K562 (cell line): ENCODE data around the gene NPAS2. TPM values are rescaled to one million over a fixed set of nuclear protein-coding genes. Genes with fewer than 3 reads are reported as not detected.

Source experiments
- ARID2 ChIP-seq: fragments of 450-650 bp; IDR thresholded peaks from 2 replicates; pipeline ENCODE4 v1.6.1; 2017; ENCODE audit warnings: antibody characterized with exemption, mild to moderate bottlenecking
- BDP1 ChIP-seq: IDR thresholded peaks from 3 replicates; pipeline ENCODE4 v1.6.1; 2011; ENCODE audit not compliant: insufficient read length, insufficient read depth
- CBX3 ChIP-seq, 2 experiments: IDR thresholded peaks; 1 replicate in 1 of 2; 2 replicates in 1 of 2; pipeline ENCODE4 v1.6.1; 2012; ENCODE audit warnings: inconsistent platforms in 2 of 2, low read length in 2 of 2, borderline replicate concordance in 1 of 2, control low read depth in 1 of 2
- NCOR1 ChIP-seq: fragments of 450-650 bp; IDR thresholded peaks from 2 replicates; pipeline ENCODE4 v1.6.1; 2016; ENCODE audit warnings: mild to moderate bottlenecking, moderate library complexity
- PHF20 ChIP-seq: fragments of 450-650 bp; IDR thresholded peaks from 2 replicates; pipeline ENCODE4 v1.6.1; 2018; ENCODE audit not compliant: partially characterized antibody
- RBM25 ChIP-seq: fragments of 200-400 bp; formaldehyde crosslinking; IDR thresholded peaks from 2 replicates; pipeline ENCODE4 v1.6.1; 2018; ENCODE audit warnings: low read length, low read depth, moderate library complexity; ENCODE audit not compliant: severe bottlenecking
- RCOR1 ChIP-seq, 2 experiments: IDR thresholded peaks; 2 replicates each; pipeline ENCODE4 v1.6.1; 2012; ENCODE audit warnings: low read depth in 2 of 2, low read length in 2 of 2, borderline replicate concordance in 1 of 2, improper control_type of control experiment in 1 of 2
- RNF2 ChIP-seq: sonication (generic); IDR thresholded peaks from 2 replicates; pipeline ENCODE4 v1.6.1; 2016
- ZNF780A ChIP-seq: fragments of 250-450 bp; sonication (Bioruptor Pico); IDR thresholded peaks from 2 replicates; pipeline ENCODE4 v1.5.0; 2021; ENCODE audit warnings: mild to moderate bottlenecking
- polyA plus RNA-seq, 8 experiments: library from polyadenylated mRNA; depleted of rRNA in 4 of 8; stranded (reverse) in 5 of 8; unstranded in 3 of 8; fragments of >200 nt; fragmentation: Nextera tagmentation in 2 of 8; fragmentation: Illumina TruSeq in 1 of 8; extraction: Ambion mirVana in 2 of 8; extraction: Trizol in 1 of 8; gene quantifications; 2 replicates each; pipeline versions ENCODE4 v1.2.1 to v1.2.3, GENCODE V29; 2011 to 2014; ENCODE audit warnings: inconsistent platforms in 1 of 8, missing spikeins in 1 of 8
- total RNA-seq, 7 experiments: library from RNA; depleted of rRNA in 6 of 7; stranded (reverse); fragments of >200 nt in 6 of 7; fragmentation: Illumina TruSeq in 2 of 7; extraction: Trizol in 2 of 7; gene quantifications; 2 replicates each; pipeline versions ENCODE4 v1.2.1 to v1.2.3, GENCODE V29; 2011 to 2021; ENCODE audit warnings: low replicate concordance in 1 of 7
- TF ChIP-seq, protein P1 (sequence below): sonication (generic); formaldehyde crosslinking; IDR thresholded peaks from 2 replicates; pipeline ENCODE4 v1.8.1; 2023; ENCODE audit warnings: mild to moderate bottlenecking, missing genetic modification reagents
- TF ChIP-seq, protein P2 (sequence below): fragments of 450-650 bp; IDR thresholded peaks from 2 replicates; pipeline ENCODE4 v1.6.1; 2016; ENCODE audit warnings: borderline replicate concordance
- TF ChIP-seq, protein P3 (sequence below): sonication (generic); formaldehyde crosslinking; IDR thresholded peaks from 2 replicates; pipeline ENCODE4 v1.8.0; 2022; ENCODE audit warnings: mild to moderate bottlenecking, low read depth, missing genetic modification reagents
- TF ChIP-seq, protein P4 (sequence below): fragments of 250-450 bp; sonication (Bioruptor Pico); IDR thresholded peaks from 2 replicates; pipeline ENCODE4 v1.4.0; 2020; ENCODE audit warnings: mild to moderate bottlenecking, moderate library complexity
- TF ChIP-seq, protein P5 (sequence below): fragments of 200-800 bp; sonication (Bioruptor generic); IDR thresholded peaks from 2 replicates; pipeline ENCODE4 v1.6.1; 2017; ENCODE audit warnings: missing genetic modification characterization, missing compliant biosample characterization
- TF ChIP-seq, protein P6 (sequence below): sonication (generic); formaldehyde crosslinking; IDR thresholded peaks from 2 replicates; pipeline ENCODE4 v1.8.1; 2023; ENCODE audit warnings: mild to moderate bottlenecking, missing genetic modification reagents, moderate library complexity

Gene NPAS2
- total and polyA plus RNA-seq, 9 of the 15 experiments (the other 6 are each of a cell fraction or from before 2014, with no cell fraction given), result 0.06 to 0.29 (median 0.07) TPM; not detected in 5

DNA sequence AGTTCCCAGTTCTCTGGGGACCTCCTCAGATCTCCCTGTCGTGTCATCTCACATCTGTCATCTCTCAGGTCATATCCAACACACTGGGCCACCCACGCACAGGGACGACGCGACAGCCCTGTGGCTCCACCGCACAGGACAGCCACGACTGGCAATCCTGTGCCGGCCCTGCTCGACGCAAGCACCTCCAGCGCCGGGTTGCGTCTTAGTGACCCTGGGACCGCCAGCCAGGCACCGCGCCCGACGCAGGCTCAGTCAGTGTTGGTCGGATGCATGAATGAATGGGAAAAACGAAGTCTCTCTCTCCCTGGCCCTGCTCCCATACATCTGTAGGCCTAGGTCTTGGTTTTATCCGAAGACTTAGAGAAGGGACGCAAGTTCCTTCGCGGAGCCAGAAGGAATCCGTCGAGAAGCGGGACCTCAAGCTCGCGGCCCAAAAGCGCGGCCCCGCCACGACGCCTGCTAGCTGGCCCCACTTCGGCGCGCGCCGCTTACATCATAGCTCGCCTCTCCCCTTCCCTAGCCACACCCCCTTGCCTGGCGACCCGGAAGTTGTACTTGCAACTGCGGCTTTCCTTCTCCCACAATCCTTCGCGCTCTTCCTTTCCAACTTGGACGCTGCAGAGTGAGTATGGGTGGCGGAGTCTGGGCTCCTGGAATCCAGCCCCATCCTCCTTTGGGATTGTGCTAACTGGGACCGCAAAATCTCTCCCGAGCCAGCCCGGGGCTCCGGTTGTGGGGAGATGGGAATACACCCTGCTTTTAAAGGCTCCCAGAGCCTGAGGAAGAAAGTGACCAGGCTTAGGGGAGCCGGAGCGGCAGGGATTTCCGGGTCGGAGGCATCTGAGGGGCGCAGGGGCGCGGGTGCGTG, 182.0 kb downstream of the NPAS2 start, which contains the start of gene RPL31 (continued):
- TF ChIP-seq, protein P1, sequence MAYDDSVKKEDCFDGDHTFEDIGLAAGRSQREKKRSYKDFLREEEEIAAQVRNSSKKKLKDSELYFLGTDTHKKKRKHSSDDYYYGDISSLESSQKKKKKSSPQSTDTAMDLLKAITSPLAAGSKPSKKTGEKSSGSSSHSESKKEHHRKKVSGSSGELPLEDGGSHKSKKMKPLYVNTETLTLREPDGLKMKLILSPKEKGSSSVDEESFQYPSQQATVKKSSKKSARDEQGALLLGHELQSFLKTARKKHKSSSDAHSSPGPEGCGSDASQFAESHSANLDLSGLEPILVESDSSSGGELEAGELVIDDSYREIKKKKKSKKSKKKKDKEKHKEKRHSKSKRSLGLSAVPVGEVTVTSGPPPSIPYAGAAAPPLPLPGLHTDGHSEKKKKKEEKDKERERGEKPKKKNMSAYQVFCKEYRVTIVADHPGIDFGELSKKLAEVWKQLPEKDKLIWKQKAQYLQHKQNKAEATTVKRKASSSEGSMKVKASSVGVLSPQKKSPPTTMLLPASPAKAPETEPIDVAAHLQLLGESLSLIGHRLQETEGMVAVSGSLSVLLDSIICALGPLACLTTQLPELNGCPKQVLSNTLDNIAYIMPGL, result peak; percentile 99
- no peak for TF ChIP-seq ZNF780A
- peak; percentile 81 to 97; a peak in 2 of 3 replicates for TF ChIP-seq CBX3 (IDR thresholded peaks at IDR 0.05; ENCODE audit: borderline replicate concordance in 1 of 2, low read length in 2 of 2)
- TF ChIP-seq, protein P2, sequence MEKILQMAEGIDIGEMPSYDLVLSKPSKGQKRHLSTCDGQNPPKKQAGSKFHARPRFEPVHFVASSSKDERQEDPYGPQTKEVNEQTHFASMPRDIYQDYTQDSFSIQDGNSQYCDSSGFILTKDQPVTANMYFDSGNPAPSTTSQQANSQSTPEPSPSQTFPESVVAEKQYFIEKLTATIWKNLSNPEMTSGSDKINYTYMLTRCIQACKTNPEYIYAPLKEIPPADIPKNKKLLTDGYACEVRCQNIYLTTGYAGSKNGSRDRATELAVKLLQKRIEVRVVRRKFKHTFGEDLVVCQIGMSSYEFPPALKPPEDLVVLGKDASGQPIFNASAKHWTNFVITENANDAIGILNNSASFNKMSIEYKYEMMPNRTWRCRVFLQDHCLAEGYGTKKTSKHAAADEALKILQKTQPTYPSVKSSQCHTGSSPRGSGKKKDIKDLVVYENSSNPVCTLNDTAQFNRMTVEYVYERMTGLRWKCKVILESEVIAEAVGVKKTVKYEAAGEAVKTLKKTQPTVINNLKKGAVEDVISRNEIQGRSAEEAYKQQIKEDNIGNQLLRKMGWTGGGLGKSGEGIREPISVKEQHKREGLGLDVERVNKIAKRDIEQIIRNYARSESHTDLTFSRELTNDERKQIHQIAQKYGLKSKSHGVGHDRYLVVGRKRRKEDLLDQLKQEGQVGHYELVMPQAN, result peak; percentile 48; the same call in 1 of the 2 replicates
- TF ChIP-seq RNF2, result peak; percentile 99
- TF ChIP-seq RBM25, result no peak
- TF ChIP-seq ARID2, result no peak
- TF ChIP-seq, protein P3, sequence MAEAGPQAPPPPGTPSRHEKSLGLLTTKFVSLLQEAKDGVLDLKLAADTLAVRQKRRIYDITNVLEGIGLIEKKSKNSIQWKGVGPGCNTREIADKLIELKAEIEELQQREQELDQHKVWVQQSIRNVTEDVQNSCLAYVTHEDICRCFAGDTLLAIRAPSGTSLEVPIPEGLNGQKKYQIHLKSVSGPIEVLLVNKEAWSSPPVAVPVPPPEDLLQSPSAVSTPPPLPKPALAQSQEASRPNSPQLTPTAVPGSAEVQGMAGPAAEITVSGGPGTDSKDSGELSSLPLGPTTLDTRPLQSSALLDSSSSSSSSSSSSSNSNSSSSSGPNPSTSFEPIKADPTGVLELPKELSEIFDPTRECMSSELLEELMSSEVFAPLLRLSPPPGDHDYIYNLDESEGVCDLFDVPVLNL (CRISPR knock-in tag), result peak; percentile 96
- TF ChIP-seq, protein P4, sequence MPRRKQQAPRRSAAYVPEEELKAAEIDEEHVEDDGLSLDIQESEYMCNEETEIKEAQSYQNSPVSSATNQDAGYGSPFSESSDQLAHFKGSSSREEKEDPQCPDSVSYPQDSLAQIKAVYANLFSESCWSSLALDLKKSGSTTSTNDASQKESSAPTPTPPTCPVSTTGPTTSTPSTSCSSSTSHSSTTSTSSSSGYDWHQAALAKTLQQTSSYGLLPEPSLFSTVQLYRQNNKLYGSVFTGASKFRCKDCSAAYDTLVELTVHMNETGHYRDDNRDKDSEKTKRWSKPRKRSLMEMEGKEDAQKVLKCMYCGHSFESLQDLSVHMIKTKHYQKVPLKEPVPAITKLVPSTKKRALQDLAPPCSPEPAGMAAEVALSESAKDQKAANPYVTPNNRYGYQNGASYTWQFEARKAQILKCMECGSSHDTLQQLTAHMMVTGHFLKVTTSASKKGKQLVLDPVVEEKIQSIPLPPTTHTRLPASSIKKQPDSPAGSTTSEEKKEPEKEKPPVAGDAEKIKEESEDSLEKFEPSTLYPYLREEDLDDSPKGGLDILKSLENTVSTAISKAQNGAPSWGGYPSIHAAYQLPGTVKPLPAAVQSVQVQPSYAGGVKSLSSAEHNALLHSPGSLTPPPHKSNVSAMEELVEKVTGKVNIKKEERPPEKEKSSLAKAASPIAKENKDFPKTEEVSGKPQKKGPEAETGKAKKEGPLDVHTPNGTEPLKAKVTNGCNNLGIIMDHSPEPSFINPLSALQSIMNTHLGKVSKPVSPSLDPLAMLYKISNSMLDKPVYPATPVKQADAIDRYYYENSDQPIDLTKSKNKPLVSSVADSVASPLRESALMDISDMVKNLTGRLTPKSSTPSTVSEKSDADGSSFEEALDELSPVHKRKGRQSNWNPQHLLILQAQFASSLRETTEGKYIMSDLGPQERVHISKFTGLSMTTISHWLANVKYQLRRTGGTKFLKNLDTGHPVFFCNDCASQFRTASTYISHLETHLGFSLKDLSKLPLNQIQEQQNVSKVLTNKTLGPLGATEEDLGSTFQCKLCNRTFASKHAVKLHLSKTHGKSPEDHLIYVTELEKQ (CRISPR knock-in tag), result no peak
- TF ChIP-seq NCOR1, result peak; percentile 40; the same call in 1 of the 2 replicates
- TF ChIP-seq, protein P5, sequence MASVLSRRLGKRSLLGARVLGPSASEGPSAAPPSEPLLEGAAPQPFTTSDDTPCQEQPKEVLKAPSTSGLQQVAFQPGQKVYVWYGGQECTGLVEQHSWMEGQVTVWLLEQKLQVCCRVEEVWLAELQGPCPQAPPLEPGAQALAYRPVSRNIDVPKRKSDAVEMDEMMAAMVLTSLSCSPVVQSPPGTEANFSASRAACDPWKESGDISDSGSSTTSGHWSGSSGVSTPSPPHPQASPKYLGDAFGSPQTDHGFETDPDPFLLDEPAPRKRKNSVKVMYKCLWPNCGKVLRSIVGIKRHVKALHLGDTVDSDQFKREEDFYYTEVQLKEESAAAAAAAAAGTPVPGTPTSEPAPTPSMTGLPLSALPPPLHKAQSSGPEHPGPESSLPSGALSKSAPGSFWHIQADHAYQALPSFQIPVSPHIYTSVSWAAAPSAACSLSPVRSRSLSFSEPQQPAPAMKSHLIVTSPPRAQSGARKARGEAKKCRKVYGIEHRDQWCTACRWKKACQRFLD, result 0 out of 2 replicates have a peak, but pooled peaks have one; percentile 13
- peak; percentile 97 for TF ChIP-seq PHF20
- no peak for TF ChIP-seq RCOR1 (IDR thresholded peaks at IDR 0.05; ENCODE audit: borderline replicate concordance in 1 of 2, low read depth in 2 of 2, low read length in 2 of 2)
- TF ChIP-seq, protein P6, sequence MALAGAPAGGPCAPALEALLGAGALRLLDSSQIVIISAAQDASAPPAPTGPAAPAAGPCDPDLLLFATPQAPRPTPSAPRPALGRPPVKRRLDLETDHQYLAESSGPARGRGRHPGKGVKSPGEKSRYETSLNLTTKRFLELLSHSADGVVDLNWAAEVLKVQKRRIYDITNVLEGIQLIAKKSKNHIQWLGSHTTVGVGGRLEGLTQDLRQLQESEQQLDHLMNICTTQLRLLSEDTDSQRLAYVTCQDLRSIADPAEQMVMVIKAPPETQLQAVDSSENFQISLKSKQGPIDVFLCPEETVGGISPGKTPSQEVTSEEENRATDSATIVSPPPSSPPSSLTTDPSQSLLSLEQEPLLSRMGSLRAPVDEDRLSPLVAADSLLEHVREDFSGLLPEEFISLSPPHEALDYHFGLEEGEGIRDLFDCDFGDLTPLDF (CRISPR knock-in tag), result peak; percentile 98
- no peak for TF ChIP-seq BDP1
